ENCODE results near the gene ARID2.
A peak's percentile ranks its signal among the peaks of the same experiment; 100 is the strongest.

The ARID2 gene

DNA sequence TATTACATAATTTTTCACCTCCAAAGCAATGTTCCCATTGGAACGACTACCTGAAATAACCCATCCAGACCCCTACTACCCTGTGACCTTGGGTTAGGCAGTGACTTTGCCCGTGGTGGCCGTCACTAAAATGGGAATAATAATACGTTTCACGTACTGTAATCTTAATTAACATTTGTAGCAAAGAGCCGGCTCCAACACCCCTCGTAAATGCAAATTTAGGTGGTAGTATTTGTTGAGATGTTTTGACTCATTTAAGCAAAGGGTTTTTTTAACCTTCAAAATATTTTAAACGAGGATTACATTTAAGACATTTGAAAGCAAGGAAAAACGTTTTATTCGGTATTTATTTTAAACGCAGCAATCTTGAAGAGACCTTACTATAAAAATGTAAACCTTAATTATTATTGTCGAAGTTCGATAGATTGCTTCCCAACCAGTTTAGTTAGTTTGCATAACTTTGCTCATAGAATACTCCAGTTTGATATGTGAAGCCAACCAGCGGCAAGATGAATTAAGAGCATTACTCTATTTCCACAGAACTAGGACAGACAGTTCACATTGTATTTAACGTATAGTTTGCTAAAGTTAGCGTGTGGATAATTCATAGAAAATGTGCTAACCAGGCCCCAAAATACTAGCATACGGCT, 1.4 kb upstream of the ARID2 start:
- peaks cover 16% of the 10 kb centered on the region for H3F3A ChIP-seq (ENCODE audit: control insufficient read depth, insufficient read depth)
- 0 out of 2 replicates have a peak, but pooled peaks cover 3% of the 10 kb centered on the region for H4K20me1 ChIP-seq (ENCODE audit: control insufficient read depth, insufficient read depth, low read depth, low read length)
- H3K27me3 ChIP-seq (ENCODE audit: control insufficient read depth, low read length) = no peaks in the 10 kb centered on the region
- no peaks in the 10 kb centered on the region for H3K9me3 ChIP-seq (ENCODE audit: control insufficient read depth, insufficient read depth, low read length)
- H3K4me3 ChIP-seq (ENCODE audit: low read length) = peak overlapping the region; percentile 76
- H3K36me3 ChIP-seq (ENCODE audit: control insufficient read depth, low read length) = peaks cover 39% of the 10 kb centered on the region
- H3K9me2 ChIP-seq (replicated peaks; ENCODE audit: control insufficient read depth, low read length) = no peaks in the 10 kb centered on the region
- peak overlapping the region; percentile 95 for H3K27ac ChIP-seq (ENCODE audit: low read depth, low read length)
- H3K4me2 ChIP-seq (ENCODE audit: low read length) = peak overlapping the region; percentile 94
- H3K79me2 ChIP-seq (ENCODE audit: control insufficient read depth, low read length) = peaks cover 74% of the 10 kb centered on the region
- TF ChIP-seq, protein P1, sequence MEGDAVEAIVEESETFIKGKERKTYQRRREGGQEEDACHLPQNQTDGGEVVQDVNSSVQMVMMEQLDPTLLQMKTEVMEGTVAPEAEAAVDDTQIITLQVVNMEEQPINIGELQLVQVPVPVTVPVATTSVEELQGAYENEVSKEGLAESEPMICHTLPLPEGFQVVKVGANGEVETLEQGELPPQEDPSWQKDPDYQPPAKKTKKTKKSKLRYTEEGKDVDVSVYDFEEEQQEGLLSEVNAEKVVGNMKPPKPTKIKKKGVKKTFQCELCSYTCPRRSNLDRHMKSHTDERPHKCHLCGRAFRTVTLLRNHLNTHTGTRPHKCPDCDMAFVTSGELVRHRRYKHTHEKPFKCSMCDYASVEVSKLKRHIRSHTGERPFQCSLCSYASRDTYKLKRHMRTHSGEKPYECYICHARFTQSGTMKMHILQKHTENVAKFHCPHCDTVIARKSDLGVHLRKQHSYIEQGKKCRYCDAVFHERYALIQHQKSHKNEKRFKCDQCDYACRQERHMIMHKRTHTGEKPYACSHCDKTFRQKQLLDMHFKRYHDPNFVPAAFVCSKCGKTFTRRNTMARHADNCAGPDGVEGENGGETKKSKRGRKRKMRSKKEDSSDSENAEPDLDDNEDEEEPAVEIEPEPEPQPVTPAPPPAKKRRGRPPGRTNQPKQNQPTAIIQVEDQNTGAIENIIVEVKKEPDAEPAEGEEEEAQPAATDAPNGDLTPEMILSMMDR (IDR thresholded peaks at IDR 0.05; ENCODE audit: low read depth, low read length, poor library complexity, severe bottlenecking) = no peak
- TF ChIP-seq EZH2phosphoT487 (IDR thresholded peaks at IDR 0.05; ENCODE audit: borderline replicate concordance, low read length) = no peak
- H3K4me1 ChIP-seq (ENCODE audit: control insufficient read depth, low read length) = peaks cover 38% of the 10 kb centered on the region

DNA sequence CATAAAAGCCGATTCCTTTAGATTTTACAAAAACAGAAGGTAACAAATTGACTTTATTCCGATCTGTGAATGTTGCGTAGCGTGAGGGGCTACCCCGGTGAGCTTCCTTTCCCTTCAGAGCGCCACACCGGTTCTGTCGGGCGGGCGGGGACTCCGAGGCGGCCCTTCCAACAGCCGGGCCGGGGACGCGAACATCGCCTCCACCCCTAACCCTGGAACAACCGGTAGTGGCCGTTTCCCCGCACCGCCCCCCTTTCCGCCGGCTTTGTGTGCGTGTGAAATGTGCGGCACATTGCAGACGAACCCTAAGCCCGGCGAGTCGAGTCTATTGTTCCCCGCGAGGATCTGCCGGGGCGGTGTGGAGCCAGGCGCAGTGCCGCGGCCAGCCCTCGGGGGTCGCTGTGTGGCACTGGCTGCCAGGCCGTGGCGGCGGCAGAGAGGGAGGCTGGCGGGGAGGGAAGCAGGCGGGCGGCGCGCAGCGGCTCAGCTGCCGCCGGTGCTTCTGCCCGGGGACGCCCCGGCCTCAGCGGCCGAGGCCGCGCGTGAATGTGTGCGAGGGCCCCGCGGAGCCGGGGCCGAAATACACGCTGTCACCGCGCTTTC, 775 bp upstream of the ARID2 start:
- H3K4me1 ChIP-seq (ENCODE audit: control insufficient read depth, low read length) = peaks cover 35% of the 10 kb centered on the region
- H3F3A ChIP-seq (ENCODE audit: control insufficient read depth, insufficient read depth) = peaks cover 16% of the 10 kb centered on the region

DNA sequence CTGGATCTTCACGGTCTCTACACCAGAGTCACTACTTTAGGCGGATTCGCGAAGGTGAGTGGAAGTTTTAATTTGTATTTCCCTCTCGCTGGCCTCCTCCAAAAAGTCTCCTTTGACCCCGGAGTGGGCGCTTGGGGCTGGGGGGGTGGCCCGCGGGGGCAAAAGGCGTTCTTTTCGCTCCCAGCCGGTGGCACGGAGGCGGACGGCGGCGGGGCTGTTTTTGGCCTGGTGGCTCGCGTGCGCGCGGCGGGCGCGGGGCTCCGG, 510 bp downstream of the ARID2 start:
- H3K27me3 ChIP-seq (ENCODE audit: control insufficient read depth, low read length) = no peaks in the 10 kb centered on the region
- peak overlapping the region; percentile 59 for H3K4me2 ChIP-seq (ENCODE audit: low read length)
- peaks cover 18% of the 10 kb centered on the region for H3F3A ChIP-seq (ENCODE audit: control insufficient read depth, insufficient read depth)
- H3K36me3 ChIP-seq (ENCODE audit: control insufficient read depth, low read length) = peaks cover 47% of the 10 kb centered on the region
- H3K4me1 ChIP-seq (ENCODE audit: control insufficient read depth, low read length) = peaks cover 24% of the 10 kb centered on the region
- H3K4me3 ChIP-seq (ENCODE audit: low read length) = peak overlapping the region; percentile 76
- H3K9me3 ChIP-seq (ENCODE audit: control insufficient read depth, insufficient read depth, low read length) = no peaks in the 10 kb centered on the region
- H3K79me2 ChIP-seq (ENCODE audit: control insufficient read depth, low read length) = peaks cover 74% of the 10 kb centered on the region
- no peaks in the 10 kb centered on the region for H4K20me1 ChIP-seq (ENCODE audit: control insufficient read depth, insufficient read depth, low read depth, low read length)
- H3K9me2 ChIP-seq (replicated peaks; ENCODE audit: control insufficient read depth, low read length) = no peaks in the 10 kb centered on the region
- TF ChIP-seq, protein P1 (IDR thresholded peaks at IDR 0.05; ENCODE audit: low read depth, low read length, poor library complexity, severe bottlenecking) = no peak
- no peak for TF ChIP-seq EZH2phosphoT487 (IDR thresholded peaks at IDR 0.05; ENCODE audit: borderline replicate concordance, low read length)
- H3K27ac ChIP-seq (ENCODE audit: low read depth, low read length) = peak overlapping the region; percentile 95

More for the DNA sequence above, 775 bp upstream of the ARID2 start:
- H3K9me2 ChIP-seq (replicated peaks; ENCODE audit: control insufficient read depth, low read length) = no peaks in the 10 kb centered on the region
- H3K79me2 ChIP-seq (ENCODE audit: control insufficient read depth, low read length) = peaks cover 74% of the 10 kb centered on the region
- H4K20me1 ChIP-seq (ENCODE audit: control insufficient read depth, insufficient read depth, low read depth, low read length) = 0 out of 2 replicates have a peak, but pooled peaks cover 3% of the 10 kb centered on the region
- H3K4me3 ChIP-seq (ENCODE audit: low read length) = peak overlapping the region; percentile 76
- peak overlapping the region; percentile 94 for H3K4me2 ChIP-seq (ENCODE audit: low read length)
- H3K36me3 ChIP-seq (ENCODE audit: control insufficient read depth, low read length) = peaks cover 39% of the 10 kb centered on the region
- H3K27me3 ChIP-seq (ENCODE audit: control insufficient read depth, low read length) = no peaks in the 10 kb centered on the region
- no peaks in the 10 kb centered on the region for H3K9me3 ChIP-seq (ENCODE audit: control insufficient read depth, insufficient read depth, low read length)
- TF ChIP-seq, protein P1 (IDR thresholded peaks at IDR 0.05; ENCODE audit: low read depth, low read length, poor library complexity, severe bottlenecking) = peak; percentile 89
- no peak for TF ChIP-seq EZH2phosphoT487 (IDR thresholded peaks at IDR 0.05; ENCODE audit: borderline replicate concordance, low read length)
- H3K27ac ChIP-seq (ENCODE audit: low read depth, low read length) = peak overlapping the region; percentile 95

Measured in DOHH2 (cell line).